Activated T-helper 17 cell treated with anti-CD3 and anti-CD28 coated beads, Interleukin-2, amount 50 U/mL, for 72 hours (primary cell): ENCODE measurements around the gene ARHGEF19. TPM values are rescaled to one million over a fixed set of nuclear protein-coding genes. Genes with fewer than 3 reads are reported as not detected.
"Not testable (repeated sequence)": the region's sequence is repeated elsewhere in the genome, so short reads cannot be mapped to it uniquely, and the experiment has no call there.

Experiments used
- ATAC-seq: fragments of 150-1000 bp; cut with Tn5 transposase; replicated peaks from 2 replicates; pipeline ENCODE4 v1.10.0; 2021; ENCODE audit warnings: mild to moderate bottlenecking, moderate library complexity
- H3K27ac Mint-ChIP-seq: one replicate; pipeline ENCODE4 v1.8.0; 2022; ENCODE audit warnings: mixed read lengths
- H3K27me3 Mint-ChIP-seq: one replicate; pipeline ENCODE4 v1.8.0; 2022; ENCODE audit warnings: mixed read lengths
- H3K36me3 Mint-ChIP-seq: one replicate; pipeline ENCODE4 v1.8.0; 2022; ENCODE audit warnings: low read depth, mild to moderate bottlenecking, mixed read lengths
- H3K4me1 Mint-ChIP-seq: one replicate; pipeline ENCODE4 v1.8.0; 2022; ENCODE audit warnings: mixed read lengths
- H3K4me3 Mint-ChIP-seq: one replicate; pipeline ENCODE4 v1.8.0; 2022; ENCODE audit warnings: mild to moderate bottlenecking, mixed read lengths
- H3K9me3 Mint-ChIP-seq: one replicate; pipeline ENCODE4 v1.8.0; 2022; ENCODE audit warnings: mixed read lengths
- total RNA-seq, 2 donors: library from RNA; stranded (reverse); gene quantifications; one replicate each; pipeline ENCODE4 v1.2.3, GENCODE V29; 2022

ARHGEF19 gene
- total RNA-seq, 2 donors from 2014 or later = 7.5 to 10.0 TPM

DNA sequence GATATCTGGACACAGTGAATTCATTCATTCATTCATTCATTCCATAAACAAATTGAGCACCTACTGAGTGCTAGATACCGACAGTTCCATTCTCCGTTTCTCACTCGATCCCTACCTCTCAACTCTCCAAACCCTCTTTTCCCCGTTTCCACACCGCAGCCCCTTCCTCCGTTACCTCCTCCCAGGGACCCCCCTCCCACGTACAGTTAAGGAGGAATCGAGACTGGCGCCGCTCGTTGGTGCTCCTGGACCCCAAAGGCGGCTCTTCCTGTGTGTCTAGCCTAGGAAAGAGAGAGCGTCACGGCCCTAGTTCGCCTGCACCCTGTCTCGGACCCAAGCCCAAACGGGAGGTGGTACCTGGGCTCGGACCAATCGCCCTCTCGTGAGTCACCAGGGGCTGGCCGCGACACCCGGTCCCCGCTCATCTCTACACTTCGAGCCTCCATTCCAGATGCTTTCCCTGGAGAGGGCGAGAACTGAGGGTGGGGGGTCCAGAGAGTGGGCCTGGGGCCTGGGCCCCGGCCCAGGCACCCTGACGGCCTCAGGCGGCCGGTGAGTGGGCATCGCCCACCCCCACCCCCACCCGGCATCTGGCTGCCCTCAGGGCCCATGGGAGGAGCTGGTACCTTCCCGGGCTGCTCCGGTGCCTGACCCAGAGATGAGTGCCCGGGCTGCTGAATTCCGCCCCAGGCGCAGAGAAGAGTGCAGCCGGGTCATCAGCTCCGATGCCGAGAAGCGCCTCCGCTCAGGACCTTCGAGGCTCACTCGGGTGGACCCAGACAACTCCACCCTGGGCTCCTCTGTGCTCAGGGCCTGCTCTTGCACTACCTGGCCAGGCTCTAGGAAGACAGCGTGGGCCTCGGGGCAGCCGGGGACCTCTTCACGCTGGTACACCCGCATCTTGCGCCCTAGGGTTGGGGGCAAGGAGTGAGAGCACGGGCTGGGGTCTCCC lies 4.9 kb downstream of the ARHGEF19 start:
- Mint-ChIP-seq H3K27me3 (no peaks in the 10 kb centered on the region), H3K36me3 (no peaks in the 10 kb centered on the region), H3K9me3 (no peaks in the 10 kb centered on the region)

GRCh38 chr1:16206547-16207317 lies 5.7 kb downstream of the ARHGEF19 start:
- Mint-ChIP-seq H3K4me3 (peak overlapping the region; percentile 88), H3K9me3 (no peaks in the 10 kb centered on the region), H3K36me3 (no peaks in the 10 kb centered on the region), H3K27me3 (no peaks in the 10 kb centered on the region), H3K4me1 (no peaks in the 10 kb centered on the region), H3K27ac (peak overlapping the region; percentile 92)
- peak; percentile 92 for ATAC-seq

More for the DNA sequence above, 4.9 kb downstream of the ARHGEF19 start:
- no peaks in the 10 kb centered on the region for H3K4me1 Mint-ChIP-seq
- ATAC-seq = no peak
- peak overlapping the region; percentile 92 for H3K27ac Mint-ChIP-seq
- peak overlapping the region; percentile 88 for H3K4me3 Mint-ChIP-seq

DNA sequence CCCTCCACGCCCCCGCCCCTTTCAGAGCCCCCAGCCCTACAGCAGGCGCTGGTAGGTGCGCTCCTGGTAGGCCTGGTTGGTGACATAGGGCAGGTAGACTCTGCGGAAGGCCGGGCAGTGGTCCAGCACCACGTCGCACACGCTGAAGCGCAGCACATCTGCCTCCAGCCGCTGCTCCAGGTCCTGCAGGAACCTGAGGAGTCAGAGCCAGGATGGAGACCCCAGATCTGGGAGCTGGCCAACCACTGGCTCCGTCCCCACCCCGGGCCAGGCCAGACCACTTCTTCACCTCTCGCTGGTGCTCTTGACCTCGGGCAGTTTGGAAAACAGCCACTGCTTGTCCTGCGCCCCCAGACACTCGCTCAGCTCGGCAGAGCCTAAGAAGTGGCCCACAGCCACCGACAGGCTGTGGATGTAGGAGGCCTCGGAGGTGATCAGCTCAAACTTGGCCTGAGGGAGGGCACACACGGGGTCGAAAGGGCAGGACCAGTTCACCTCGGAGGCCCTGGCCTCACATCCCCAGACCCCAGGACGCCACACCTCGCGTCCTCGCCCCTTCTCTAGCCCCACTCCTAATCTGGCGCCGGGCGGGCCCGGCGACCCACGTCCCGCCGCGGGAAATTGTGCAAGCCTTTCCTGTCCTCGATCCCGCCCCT lies 6.4 kb downstream of the ARHGEF19 start:
- no peaks in the 10 kb centered on the region for H3K9me3 Mint-ChIP-seq
- H3K36me3 Mint-ChIP-seq = no peaks in the 10 kb centered on the region
- no peaks in the 10 kb centered on the region for H3K4me1 Mint-ChIP-seq
- H3K4me3 Mint-ChIP-seq = peak overlapping the region; percentile 88
- peak; percentile 2 for ATAC-seq
- peak overlapping the region; percentile 86 for H3K27ac Mint-ChIP-seq
- no peaks in the 10 kb centered on the region for H3K27me3 Mint-ChIP-seq

DNA sequence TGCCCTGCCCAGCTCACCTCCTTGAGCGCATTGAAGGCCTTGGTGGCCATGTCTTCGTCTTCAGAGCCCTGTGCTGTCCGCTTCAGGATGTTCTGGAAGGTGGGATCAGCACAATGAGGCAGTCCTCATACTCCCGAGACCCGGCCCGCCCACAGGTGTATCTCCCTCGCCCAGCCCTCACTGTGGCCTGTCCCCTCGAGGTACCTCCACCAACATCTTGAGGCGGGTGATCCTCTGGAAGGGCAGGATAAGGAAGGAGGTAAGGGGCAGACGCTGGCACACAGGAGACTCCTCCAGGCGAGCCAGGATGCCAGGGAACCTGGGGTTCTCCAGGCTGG lies 7.1 kb downstream of the ARHGEF19 start:
- peak overlapping the region; percentile 88 for H3K4me3 Mint-ChIP-seq

DNA sequence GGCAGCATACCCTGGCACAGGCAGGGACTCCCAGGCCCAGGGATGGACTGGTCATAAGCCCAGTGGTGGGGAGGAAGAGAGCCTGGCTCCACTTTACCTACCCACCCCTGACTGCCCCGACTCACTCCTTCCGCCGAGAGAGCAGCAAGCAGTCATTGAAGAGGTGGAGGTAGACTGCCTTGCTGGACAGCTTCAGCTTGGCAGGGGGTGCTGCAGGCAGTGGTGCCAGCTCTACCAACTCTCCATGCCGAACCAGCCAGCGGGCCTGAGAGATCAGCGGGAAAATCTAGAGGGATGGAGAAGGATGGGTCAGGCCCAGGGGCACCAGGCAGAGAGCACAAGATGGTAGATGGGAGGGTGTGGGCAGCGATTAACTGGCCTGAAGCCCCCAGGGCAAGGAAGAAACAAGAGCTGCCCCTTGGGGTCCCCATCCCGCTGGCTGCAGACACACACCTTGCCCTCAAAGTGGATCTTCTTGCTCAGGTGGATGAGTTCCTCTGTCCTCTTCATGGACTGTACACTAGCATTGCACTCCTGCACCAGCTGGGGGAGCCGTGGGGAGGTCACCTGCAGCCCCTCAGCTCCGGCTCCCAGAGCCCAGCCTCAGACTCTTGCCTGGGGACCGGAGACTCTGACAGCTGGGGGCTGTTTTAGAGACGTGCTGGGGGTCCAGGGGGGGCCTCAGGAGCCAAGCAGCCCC lies 7.7 kb downstream of the ARHGEF19 start:
- no peaks in the 10 kb centered on the region for H3K9me3 Mint-ChIP-seq
- peak overlapping the region; percentile 42 for H3K27ac Mint-ChIP-seq
- no peak for ATAC-seq
- H3K36me3 Mint-ChIP-seq = no peaks in the 10 kb centered on the region
- peak overlapping the region; percentile 88 for H3K4me3 Mint-ChIP-seq
- no peaks in the 10 kb centered on the region for H3K27me3 Mint-ChIP-seq
- no peaks in the 10 kb centered on the region for H3K4me1 Mint-ChIP-seq

More for the DNA sequence above, 7.1 kb downstream of the ARHGEF19 start:
- no peaks in the 10 kb centered on the region for H3K27me3 Mint-ChIP-seq
- no peaks in the 10 kb centered on the region for H3K4me1 Mint-ChIP-seq
- H3K36me3 Mint-ChIP-seq = no peaks in the 10 kb centered on the region
- no peak for ATAC-seq
- H3K27ac Mint-ChIP-seq = no peak overlapping the region
- no peaks in the 10 kb centered on the region for H3K9me3 Mint-ChIP-seq

DNA sequence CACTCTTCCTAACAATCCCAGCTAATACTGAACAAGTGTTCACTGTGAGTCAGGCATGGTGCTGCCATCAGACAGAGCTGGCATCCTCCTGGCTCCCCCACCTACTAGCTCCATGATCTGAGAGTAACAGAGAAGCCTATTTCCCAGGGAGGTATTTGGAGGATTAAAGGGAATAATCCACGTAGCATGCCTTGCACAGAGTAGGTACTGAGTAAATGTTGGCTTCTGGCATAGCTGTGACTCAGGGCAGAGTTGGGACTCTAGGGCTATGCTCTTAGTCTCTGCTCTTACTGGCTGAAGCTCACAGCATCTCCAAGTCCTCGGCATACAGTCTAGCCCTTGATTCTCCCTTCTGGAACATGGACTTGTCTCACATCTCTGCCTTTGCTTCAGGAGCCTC lies 8.2 kb downstream of the ARHGEF19 start:
- no peaks in the 10 kb centered on the region for H3K36me3 Mint-ChIP-seq
- no peak for ATAC-seq
- peak overlapping the region; percentile 42 for H3K27ac Mint-ChIP-seq

DNA sequence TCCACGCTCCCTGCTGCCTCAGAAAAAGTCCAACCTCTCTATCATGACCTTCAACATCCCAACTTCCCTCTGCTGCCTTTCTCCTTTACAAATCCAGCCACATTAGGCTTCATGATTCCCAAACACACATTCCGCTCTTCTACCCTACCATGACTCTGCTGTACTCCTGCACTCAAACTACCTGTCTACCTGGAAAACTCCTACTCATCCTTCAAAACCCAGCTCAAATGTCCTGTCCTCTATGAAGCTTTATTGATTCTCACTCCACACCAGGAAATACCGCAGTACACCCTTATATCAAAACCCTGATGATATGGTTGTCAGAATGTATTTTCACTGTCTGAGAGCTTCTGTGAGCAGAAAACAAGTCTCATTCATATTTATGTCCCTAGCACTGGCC lies 8.9 kb downstream of the ARHGEF19 start:
- Mint-ChIP-seq H3K36me3 (no peaks in the 10 kb centered on the region), H3K27me3 (no peaks in the 10 kb centered on the region), H3K4me3 (no peak overlapping the region), H3K27ac (no peak overlapping the region), H3K4me1 (peaks cover 6% of the 10 kb centered on the region), H3K9me3 (no peaks in the 10 kb centered on the region)
- no peak for ATAC-seq

More for the DNA sequence above, 8.2 kb downstream of the ARHGEF19 start:
- no peak overlapping the region for H3K4me3 Mint-ChIP-seq
- no peaks in the 10 kb centered on the region for H3K9me3 Mint-ChIP-seq
- no peaks in the 10 kb centered on the region for H3K4me1 Mint-ChIP-seq
- no peaks in the 10 kb centered on the region for H3K27me3 Mint-ChIP-seq

GRCh38 chr1:16202281-16203210 lies 9.9 kb downstream of the ARHGEF19 start:
- H3K4me3 Mint-ChIP-seq = no peak overlapping the region
- no peaks in the 10 kb centered on the region for H3K9me3 Mint-ChIP-seq
- no peak for ATAC-seq
- H3K4me1 Mint-ChIP-seq = peaks cover 6% of the 10 kb centered on the region
- H3K27ac Mint-ChIP-seq = peak overlapping the region; percentile 64
- no peaks in the 10 kb centered on the region for H3K27me3 Mint-ChIP-seq
- no peaks in the 10 kb centered on the region for H3K36me3 Mint-ChIP-seq

DNA sequence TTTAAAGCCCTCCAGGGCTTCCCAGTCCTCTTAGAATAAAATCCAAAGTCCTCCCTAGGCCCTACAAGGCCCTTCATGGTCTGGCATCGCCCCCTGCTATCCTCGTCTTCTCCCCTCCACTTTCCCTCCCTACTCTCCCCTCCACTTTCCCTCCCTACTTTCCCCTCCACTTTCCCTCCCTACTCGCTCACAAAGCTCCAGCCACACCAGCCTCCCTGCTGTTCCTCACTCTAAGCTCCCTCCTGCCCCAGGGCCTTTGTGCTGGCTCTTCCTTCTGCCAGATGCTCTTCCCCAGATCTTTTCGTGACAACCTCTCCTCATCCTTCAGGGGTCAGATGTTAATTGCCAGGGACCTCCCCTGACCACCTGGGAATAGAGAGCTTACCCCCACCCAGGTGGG lies 12.8 kb downstream of the ARHGEF19 start:
- H3K36me3 Mint-ChIP-seq = no peaks in the 10 kb centered on the region

GRCh38 chr1:16199157-16199501 lies 13.3 kb downstream of the ARHGEF19 start:
- no peak overlapping the region for H3K4me3 Mint-ChIP-seq
- H3K27me3 Mint-ChIP-seq = no peaks in the 10 kb centered on the region
- peaks cover 6% of the 10 kb centered on the region for H3K4me1 Mint-ChIP-seq
- H3K36me3 Mint-ChIP-seq = no peaks in the 10 kb centered on the region
- H3K9me3 Mint-ChIP-seq = no peaks in the 10 kb centered on the region
- peak overlapping the region; percentile 70 for H3K27ac Mint-ChIP-seq
- no peak for ATAC-seq

More for the DNA sequence above, 12.8 kb downstream of the ARHGEF19 start:
- Mint-ChIP-seq H3K27me3 (no peaks in the 10 kb centered on the region), H3K4me3 (no peak overlapping the region), H3K4me1 (peaks cover 6% of the 10 kb centered on the region), H3K9me3 (no peaks in the 10 kb centered on the region), H3K27ac (peak overlapping the region; percentile 70)
- no peak for ATAC-seq

DNA sequence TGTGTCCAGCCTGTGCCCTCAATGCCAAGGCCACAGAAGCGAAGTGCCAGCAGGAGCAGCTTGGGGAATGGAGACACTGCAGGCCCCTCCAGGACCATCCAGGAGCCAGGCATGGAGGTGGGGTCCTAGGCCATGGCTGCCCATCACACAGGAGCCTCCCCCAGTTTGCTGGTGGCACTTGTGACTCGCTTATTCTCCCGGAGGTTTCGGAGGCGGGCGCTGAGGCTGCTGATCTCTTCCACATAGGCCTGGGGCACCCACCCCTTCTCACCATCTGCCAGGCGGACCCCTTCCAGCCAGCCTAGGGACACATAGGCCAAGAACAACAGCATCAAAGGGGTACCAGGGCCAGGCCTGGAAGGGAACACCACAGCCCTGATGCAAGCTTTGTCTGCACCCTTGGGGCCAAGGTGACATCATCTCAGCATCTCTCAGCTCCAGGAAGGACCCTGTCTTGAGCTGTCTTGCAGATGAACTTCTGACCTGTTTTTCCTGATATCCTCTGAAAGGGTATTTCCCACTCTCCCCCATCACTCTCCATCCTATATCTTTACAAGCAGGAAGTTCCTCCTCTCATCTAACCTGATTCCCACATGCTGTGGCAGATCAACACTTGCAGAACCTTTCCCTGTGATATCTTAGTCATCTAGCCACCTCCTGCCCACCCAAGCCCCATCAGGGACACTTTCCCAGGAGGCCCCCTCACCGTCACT lies 13.9 kb downstream of the ARHGEF19 start:
- Mint-ChIP-seq H3K27ac (peak overlapping the region; percentile 70), H3K4me1 (peaks cover 6% of the 10 kb centered on the region), H3K36me3 (no peaks in the 10 kb centered on the region), H3K27me3 (no peaks in the 10 kb centered on the region), H3K4me3 (no peak overlapping the region), H3K9me3 (no peaks in the 10 kb centered on the region)
- no peak for ATAC-seq

- H3K4me1 Mint-ChIP-seq = peaks cover 6% of the 10 kb centered on the region
- no peak overlapping the region for H3K4me3 Mint-ChIP-seq
- no peak overlapping the region for H3K27ac Mint-ChIP-seq
- no peaks in the 10 kb centered on the region for H3K9me3 Mint-ChIP-seq
- no peaks in the 10 kb centered on the region for H3K36me3 Mint-ChIP-seq
- no peaks in the 10 kb centered on the region for H3K27me3 Mint-ChIP-seq
- no peak for ATAC-seq
These were observed 15.6 kb downstream of the ARHGEF19 start for GRCh38 chr1:16196874-16197273.

DNA sequence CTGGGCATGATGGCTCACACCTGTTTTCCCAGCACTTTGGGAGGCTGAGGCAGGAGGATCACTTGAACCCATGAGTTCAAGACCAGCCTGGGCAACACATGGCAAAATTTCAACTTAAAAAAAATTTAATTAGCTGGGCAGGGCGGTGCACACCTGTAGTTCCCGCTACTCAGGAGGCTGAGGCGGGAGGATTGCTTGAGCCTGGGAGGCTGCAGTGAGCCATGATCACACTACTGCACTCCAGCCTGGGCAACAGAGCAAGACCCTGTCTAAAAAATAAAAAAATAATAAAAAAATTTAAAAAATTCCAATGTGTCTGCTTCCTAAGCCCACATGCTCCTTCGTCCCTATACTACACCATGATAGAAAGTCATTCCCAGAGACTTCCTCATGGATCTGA lies 16.3 kb downstream of the ARHGEF19 start:
- not testable (repeated sequence) for H3K4me1 Mint-ChIP-seq, H3K27me3 Mint-ChIP-seq, H3K36me3 Mint-ChIP-seq, H3K4me3 Mint-ChIP-seq, ATAC-seq, H3K27ac Mint-ChIP-seq, H3K9me3 Mint-ChIP-seq
